Transverse colon (tissue), 4 donors: ENCODE measurements around the gene DHDH.
"Not testable (repeated sequence)": the region's sequence is repeated elsewhere in the genome, so short reads cannot be mapped to it uniquely, and the experiment has no call there.

Source experiments
- CTCF ChIP-seq, 5 experiments: fragments of 200-600 bp in 3 of 5; fragments of 450-650 bp in 2 of 5; sonication (generic) in 3 of 5; IDR thresholded peaks; 1 replicate in 2 of 5; 2 replicates in 3 of 5; pipeline ENCODE4 v1.5.1; 2016 to 2017; ENCODE audit warnings: antibody characterized with exemption in 5 of 5, inconsistent platforms in 3 of 5, mild to moderate bottlenecking in 2 of 5, moderate library complexity in 1 of 5
- EP300 ChIP-seq: sonication (generic); formaldehyde crosslinking; IDR thresholded peaks from one replicate; pipeline ENCODE4 v1.6.1; 2017; ENCODE audit warnings: antibody characterized with exemption, low read depth
- POLR2A ChIP-seq: fragments of 450-650 bp; IDR thresholded peaks from one replicate; pipeline ENCODE4 v1.6.1; 2016; ENCODE audit warnings: antibody characterized with exemption, mild to moderate bottlenecking, moderate library complexity
- POLR2AphosphoS5 ChIP-seq, 3 donors: sonication (generic); formaldehyde crosslinking; IDR thresholded peaks; one replicate each; pipeline ENCODE4 v1.6.1; 2016; ENCODE audit warnings: antibody characterized with exemption in 3 of 3

- TF ChIP-seq CTCF (IDR thresholded peaks at IDR 0.05); EP300; POLR2A; POLR2AphosphoS5 (IDR thresholded peaks at IDR 0.05): not testable (repeated sequence)
Observed at GRCh38 chr19:48919271-48919670, 14.2 kb upstream of the DHDH start.
